Measurements from ENCODE around the gene DFFB.

The DFFB gene

GRCh38 chr1:3842912-3843311, 14.4 kb upstream of the DFFB start:
- Mint-ChIP-seq H3K27me3 (no peaks in the 10 kb centered on the region), H3K36me3 (peaks cover 53 to 63% of the 10 kb centered on the region in 2 donors), H3K4me3 (no peak overlapping the region), H3K27ac (no peak overlapping the region), H3K9me3 (peaks cover 3 to 4% of the 10 kb centered on the region in 2 donors), H3K4me1 (peaks cover 0 to 7% of the 10 kb centered on the region in 2 donors)
- ATAC-seq (replicated peaks) (no peak), DNase-seq (no peak)

GRCh38 chr1:3846541-3846940, 10.7 kb upstream of the DFFB start:
- peaks cover 0 to 7% of the 10 kb centered on the region in 2 donors for H3K4me1 Mint-ChIP-seq
- no peaks in the 10 kb centered on the region for H3K27me3 Mint-ChIP-seq
- no peaks in the 10 kb centered on the region for H3K9me3 Mint-ChIP-seq
- H3K36me3 Mint-ChIP-seq, result peaks cover 34 to 50% of the 10 kb centered on the region in 2 donors
- H3K27ac Mint-ChIP-seq, result no peak overlapping the region
- DNase-seq, result no peak
- no peak for ATAC-seq (replicated peaks)
- H3K4me3 Mint-ChIP-seq, result no peak overlapping the region

- Mint-ChIP-seq H3K4me3 (no peak overlapping the region), H3K27ac (no peak overlapping the region), H3K27me3 (no peaks in the 10 kb centered on the region), H3K4me1 (peaks cover 0 to 7% of the 10 kb centered on the region in 2 donors), H3K9me3 (no peaks in the 10 kb centered on the region), H3K36me3 (peaks cover 31 to 49% of the 10 kb centered on the region in 2 donors)
- no peak for DNase-seq
- no peak for ATAC-seq (replicated peaks)
These were observed 10.2 kb upstream of the DFFB start for GRCh38 chr1:3847081-3847480.

GRCh38 chr1:3850857-3851256, 6.4 kb upstream of the DFFB start:
- Mint-ChIP-seq H3K4me3 (no peak overlapping the region), H3K36me3 (peaks cover 17 to 34% of the 10 kb centered on the region in 2 donors), H3K27ac (no peak overlapping the region), H3K27me3 (no peaks in the 10 kb centered on the region), H3K9me3 (no peaks in the 10 kb centered on the region), H3K4me1 (peaks cover 5 to 11% of the 10 kb centered on the region in 2 donors)
- DNase-seq (no peak), ATAC-seq (replicated peaks) (no peak)

- H3K27me3 Mint-ChIP-seq, result no peaks in the 10 kb centered on the region
- DNase-seq (no peak), ATAC-seq (replicated peaks) (no peak)
- H3K4me3 Mint-ChIP-seq, result no peak overlapping the region
- H3K4me1 Mint-ChIP-seq, result peaks cover 5 to 15% of the 10 kb centered on the region in 2 donors
- H3K27ac Mint-ChIP-seq, result no peak overlapping the region
- H3K9me3 Mint-ChIP-seq, result no peaks in the 10 kb centered on the region
- H3K36me3 Mint-ChIP-seq, result peaks cover 17 to 34% of the 10 kb centered on the region in 2 donors
These were observed 6.0 kb upstream of the DFFB start for GRCh38 chr1:3851292-3851691.

GRCh38 chr1:3852091-3852490, 5.2 kb upstream of the DFFB start:
- H3K27me3 Mint-ChIP-seq, result no peaks in the 10 kb centered on the region
- H3K36me3 Mint-ChIP-seq, result peaks cover 12 to 29% of the 10 kb centered on the region in 2 donors
- no peak overlapping the region for H3K4me3 Mint-ChIP-seq
- H3K4me1 Mint-ChIP-seq, result peaks cover 5 to 19% of the 10 kb centered on the region in 2 donors
- DNase-seq, result no peak
- H3K27ac Mint-ChIP-seq, result no peak overlapping the region
- no peak for ATAC-seq (replicated peaks)
- no peaks in the 10 kb centered on the region for H3K9me3 Mint-ChIP-seq

GRCh38 chr1:3852711-3853485, 4.4 kb upstream of the DFFB start:
- ATAC-seq (replicated peaks), result no peak
- Mint-ChIP-seq H3K4me3 (no peak overlapping the region), H3K27ac (no peak overlapping the region), H3K4me1 (peaks cover 8 to 25% of the 10 kb centered on the region in 2 donors), H3K27me3 (no peaks in the 10 kb centered on the region), H3K36me3 (peaks cover 11 to 25% of the 10 kb centered on the region in 2 donors), H3K9me3 (no peaks in the 10 kb centered on the region)
- DNase-seq, result no peak

GRCh38 chr1:3857791-3858129, 484 bp downstream of the DFFB start:
- Mint-ChIP-seq H3K36me3 (peaks cover 3 to 5% of the 10 kb centered on the region in 2 donors), H3K4me1 (peaks cover 11 to 38% of the 10 kb centered on the region in 2 donors), H3K9me3 (no peaks in the 10 kb centered on the region), H3K4me3 (peak overlapping the region; percentile 99 to 100), H3K27me3 (no peaks in the 10 kb centered on the region), H3K27ac (no peak overlapping the region)
- ATAC-seq (replicated peaks) (no peak), DNase-seq (no peak)

GRCh38 chr1:3858231-3858981, 1.1 kb downstream of the DFFB start:
- Mint-ChIP-seq H3K4me1 (peaks cover 11 to 38% of the 10 kb centered on the region in 2 donors), H3K27me3 (no peaks in the 10 kb centered on the region), H3K27ac (no peak overlapping the region), H3K9me3 (no peaks in the 10 kb centered on the region), H3K4me3 (peak overlapping the region; percentile 99 to 100), H3K36me3 (peaks cover 3 to 8% of the 10 kb centered on the region in 2 donors)
- ATAC-seq (replicated peaks), result no peak
- DNase-seq, result no peak

GRCh38 chr1:3863231-3863935, 6.1 kb downstream of the DFFB start:
- Mint-ChIP-seq H3K36me3 (peaks cover 19 to 24% of the 10 kb centered on the region in 2 donors), H3K4me1 (peaks cover 6 to 9% of the 10 kb centered on the region in 2 donors), H3K27me3 (no peaks in the 10 kb centered on the region), H3K27ac (no peak overlapping the region), H3K9me3 (peaks cover 0 to under 1% of the 10 kb centered on the region in 2 donors), H3K4me3 (no peak overlapping the region)
- ATAC-seq (replicated peaks), result no peak
- no peak for DNase-seq

- peaks cover 0 to 3% of the 10 kb centered on the region in 2 donors for H3K4me1 Mint-ChIP-seq
- H3K27me3 Mint-ChIP-seq, result no peaks in the 10 kb centered on the region
- peaks cover 29 to 35% of the 10 kb centered on the region in 2 donors for H3K36me3 Mint-ChIP-seq
- H3K9me3 Mint-ChIP-seq, result peaks cover 0 to 6% of the 10 kb centered on the region in 2 donors
- ATAC-seq (replicated peaks) (no peak), DNase-seq (no peak)
- H3K27ac Mint-ChIP-seq, result no peak overlapping the region
- H3K4me3 Mint-ChIP-seq, result no peak overlapping the region
These were observed 7.6 kb downstream of the DFFB start for GRCh38 chr1:3864884-3865283.

- Mint-ChIP-seq H3K4me3 (no peak overlapping the region), H3K36me3 (peaks cover 34 to 42% of the 10 kb centered on the region in 2 donors), H3K9me3 (peaks cover 0 to 6% of the 10 kb centered on the region in 2 donors), H3K27ac (no peak overlapping the region), H3K27me3 (no peaks in the 10 kb centered on the region), H3K4me1 (peaks cover 0 to 3% of the 10 kb centered on the region in 2 donors)
- DNase-seq (no peak), ATAC-seq (replicated peaks) (no peak)
These were observed 8.4 kb downstream of the DFFB start for GRCh38 chr1:3865606-3866160.

- peaks cover 0 to 3% of the 10 kb centered on the region in 2 donors for H3K4me1 Mint-ChIP-seq
- peaks cover 0 to 6% of the 10 kb centered on the region in 2 donors for H3K9me3 Mint-ChIP-seq
- H3K27me3 Mint-ChIP-seq, result no peaks in the 10 kb centered on the region
- peaks cover 44 to 54% of the 10 kb centered on the region in 2 donors for H3K36me3 Mint-ChIP-seq
- DNase-seq (no peak), ATAC-seq (replicated peaks) (no peak)
- H3K4me3 Mint-ChIP-seq, result no peak overlapping the region
- peak overlapping the region; percentile 60 for H3K27ac Mint-ChIP-seq
These were observed 11.3 kb downstream of the DFFB start for GRCh38 chr1:3868464-3869006.
